Measurements from ENCODE around the gene DCLRE1B. TPM values are rescaled to one million over a fixed set of nuclear protein-coding genes. Genes with fewer than 3 reads are reported as not detected.

The DCLRE1B gene
- total RNA-seq, 1 experiment from 2014 or later: 9.4 TPM

GRCh38 chr1:113901191-113901590, 3.9 kb upstream of the DCLRE1B start:
- Mint-ChIP-seq H3K36me3 (peaks cover 25% of the 10 kb centered on the region), H3K27ac (no peak overlapping the region), H3K4me1 (peaks cover 7% of the 10 kb centered on the region), H3K9me3 (no peaks in the 10 kb centered on the region), H3K4me3 (no peak overlapping the region), H3K27me3 (ENCODE audit: low read depth) (no peaks in the 10 kb centered on the region)
- ChIA-PET CTCF (no interaction called here), POLR2A (no interaction called here)
- ATAC-seq: no peak
- DNase-seq (ENCODE audit: low spot score): no peak
- TF ChIP-seq ZNF263 (CRISPR knock-in tag; IDR thresholded peaks at IDR 0.05; ENCODE audit: low read depth) (no peak), JUN (CRISPR knock-in tag; IDR thresholded peaks at IDR 0.05) (no peak), TEAD1 (CRISPR knock-in tag; IDR thresholded peaks at IDR 0.05) (no peak), STAT6 (CRISPR knock-in tag; conservative IDR thresholded peaks at IDR 0.05; ENCODE audit: low read depth) (no peak), ZNF671 (CRISPR knock-in tag; IDR thresholded peaks at IDR 0.05) (no peak), HMGA2 (CRISPR knock-in tag; IDR thresholded peaks at IDR 0.05) (no peak), SMAD4 (CRISPR knock-in tag; IDR thresholded peaks at IDR 0.05) (no peak), MYBL2 (CRISPR knock-in tag; IDR thresholded peaks at IDR 0.05) (no peak), ZBTB21 (CRISPR knock-in tag; IDR thresholded peaks at IDR 0.05; ENCODE audit: borderline replicate concordance) (no peak)
- TF ChIP-seq, protein P1, sequence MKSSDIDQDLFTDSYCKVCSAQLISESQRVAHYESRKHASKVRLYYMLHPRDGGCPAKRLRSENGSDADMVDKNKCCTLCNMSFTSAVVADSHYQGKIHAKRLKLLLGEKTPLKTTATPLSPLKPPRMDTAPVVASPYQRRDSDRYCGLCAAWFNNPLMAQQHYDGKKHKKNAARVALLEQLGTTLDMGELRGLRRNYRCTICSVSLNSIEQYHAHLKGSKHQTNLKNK (CRISPR knock-in tag; IDR thresholded peaks at IDR 0.05): no peak
- TF ChIP-seq, protein P2, sequence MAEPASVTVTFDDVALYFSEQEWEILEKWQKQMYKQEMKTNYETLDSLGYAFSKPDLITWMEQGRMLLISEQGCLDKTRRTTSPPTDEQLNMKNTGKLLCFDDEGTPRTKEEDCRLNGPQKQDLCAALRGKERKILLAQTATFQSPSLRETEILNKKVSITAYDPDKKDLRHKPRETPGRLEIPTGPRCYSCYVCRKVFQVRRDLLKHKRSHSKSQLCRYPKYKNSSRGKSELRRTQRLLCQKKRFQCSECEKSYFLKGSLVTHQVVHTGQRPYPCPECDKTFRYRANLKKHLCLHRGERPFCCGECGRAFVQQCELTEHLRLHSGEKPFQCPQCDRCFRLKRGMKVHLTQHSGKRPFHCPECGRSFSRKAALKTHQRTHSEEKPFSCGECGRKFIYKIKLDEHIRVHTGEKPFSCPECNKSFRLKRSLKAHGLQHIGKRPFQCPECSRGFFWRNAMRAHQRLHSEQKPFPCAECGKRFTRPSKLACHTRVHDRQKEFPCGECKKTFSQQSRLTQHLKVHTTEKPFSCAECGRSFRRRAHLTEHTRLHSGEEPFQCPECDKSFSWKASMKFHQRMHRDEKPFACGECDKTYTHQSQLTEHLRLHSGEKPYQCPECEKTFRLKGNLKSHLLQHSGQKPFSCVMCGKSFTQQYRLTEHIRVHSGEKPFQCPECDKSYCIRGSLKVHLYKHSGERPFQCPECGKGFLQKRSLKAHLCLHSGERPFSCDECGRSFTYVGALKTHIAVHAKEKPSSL (CRISPR knock-in tag; conservative IDR thresholded peaks at IDR 0.05): no peak
- TF ChIP-seq, protein P3, sequence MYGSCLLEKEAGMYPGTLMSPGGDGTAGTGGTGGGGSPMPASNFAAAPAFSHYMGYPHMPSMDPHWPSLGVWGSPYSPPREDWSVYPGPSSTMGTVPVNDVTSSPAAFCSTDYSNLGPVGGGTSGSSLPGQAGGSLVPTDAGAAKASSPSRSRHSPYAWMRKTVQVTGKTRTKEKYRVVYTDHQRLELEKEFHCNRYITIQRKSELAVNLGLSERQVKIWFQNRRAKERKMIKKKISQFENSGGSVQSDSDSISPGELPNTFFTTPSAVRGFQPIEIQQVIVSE (CRISPR knock-in tag; IDR thresholded peaks at IDR 0.05; ENCODE audit: borderline replicate concordance): no peak

GRCh38 chr1:113903501-113904292, 1.4 kb upstream of the DCLRE1B start:
- Mint-ChIP-seq H3K36me3 (peaks cover 16% of the 10 kb centered on the region), H3K4me1 (peaks cover 7% of the 10 kb centered on the region), H3K4me3 (peak overlapping the region; percentile 95), H3K27ac (peak overlapping the region; percentile 94), H3K9me3 (no peaks in the 10 kb centered on the region), H3K27me3 (ENCODE audit: low read depth) (no peaks in the 10 kb centered on the region)
- no peak for DNase-seq (ENCODE audit: low spot score)
- CTCF ChIA-PET: interaction anchor here (0.9 to 2.5 kb wide), 8 partner anchors 27 to 146 kb away, joined by 3 to 19 read pairs (median 4); partner anchors contain the start of genes HIPK1 and RSBN1
- no peak for ATAC-seq
- POLR2A ChIA-PET: interaction anchor here (0.6 to 2.5 kb wide), 2 partner anchors 26 to 148 kb away, joined by 3 to 23 read pairs; partner anchors contain the start of gene HIPK1
- TF ChIP-seq MLX (CRISPR knock-in tag; IDR thresholded peaks at IDR 0.05) (no peak), NR2C2 (CRISPR knock-in tag; IDR thresholded peaks at IDR 0.05) (no peak), ZNF219 (CRISPR knock-in tag; IDR thresholded peaks at IDR 0.05; ENCODE audit: borderline replicate concordance) (no peak), E2F1 (CRISPR knock-in tag; IDR thresholded peaks at IDR 0.05) (no peak), ZNF416 (CRISPR knock-in tag; IDR thresholded peaks at IDR 0.05) (no peak)
- TF ChIP-seq, protein P4, sequence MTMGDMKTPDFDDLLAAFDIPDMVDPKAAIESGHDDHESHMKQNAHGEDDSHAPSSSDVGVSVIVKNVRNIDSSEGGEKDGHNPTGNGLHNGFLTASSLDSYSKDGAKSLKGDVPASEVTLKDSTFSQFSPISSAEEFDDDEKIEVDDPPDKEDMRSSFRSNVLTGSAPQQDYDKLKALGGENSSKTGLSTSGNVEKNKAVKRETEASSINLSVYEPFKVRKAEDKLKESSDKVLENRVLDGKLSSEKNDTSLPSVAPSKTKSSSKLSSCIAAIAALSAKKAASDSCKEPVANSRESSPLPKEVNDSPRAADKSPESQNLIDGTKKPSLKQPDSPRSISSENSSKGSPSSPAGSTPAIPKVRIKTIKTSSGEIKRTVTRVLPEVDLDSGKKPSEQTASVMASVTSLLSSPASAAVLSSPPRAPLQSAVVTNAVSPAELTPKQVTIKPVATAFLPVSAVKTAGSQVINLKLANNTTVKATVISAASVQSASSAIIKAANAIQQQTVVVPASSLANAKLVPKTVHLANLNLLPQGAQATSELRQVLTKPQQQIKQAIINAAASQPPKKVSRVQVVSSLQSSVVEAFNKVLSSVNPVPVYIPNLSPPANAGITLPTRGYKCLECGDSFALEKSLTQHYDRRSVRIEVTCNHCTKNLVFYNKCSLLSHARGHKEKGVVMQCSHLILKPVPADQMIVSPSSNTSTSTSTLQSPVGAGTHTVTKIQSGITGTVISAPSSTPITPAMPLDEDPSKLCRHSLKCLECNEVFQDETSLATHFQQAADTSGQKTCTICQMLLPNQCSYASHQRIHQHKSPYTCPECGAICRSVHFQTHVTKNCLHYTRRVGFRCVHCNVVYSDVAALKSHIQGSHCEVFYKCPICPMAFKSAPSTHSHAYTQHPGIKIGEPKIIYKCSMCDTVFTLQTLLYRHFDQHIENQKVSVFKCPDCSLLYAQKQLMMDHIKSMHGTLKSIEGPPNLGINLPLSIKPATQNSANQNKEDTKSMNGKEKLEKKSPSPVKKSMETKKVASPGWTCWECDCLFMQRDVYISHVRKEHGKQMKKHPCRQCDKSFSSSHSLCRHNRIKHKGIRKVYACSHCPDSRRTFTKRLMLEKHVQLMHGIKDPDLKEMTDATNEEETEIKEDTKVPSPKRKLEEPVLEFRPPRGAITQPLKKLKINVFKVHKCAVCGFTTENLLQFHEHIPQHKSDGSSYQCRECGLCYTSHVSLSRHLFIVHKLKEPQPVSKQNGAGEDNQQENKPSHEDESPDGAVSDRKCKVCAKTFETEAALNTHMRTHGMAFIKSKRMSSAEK (CRISPR knock-in tag; IDR thresholded peaks at IDR 0.05; ENCODE audit: borderline replicate concordance): no peak
- TF ChIP-seq, protein P5, sequence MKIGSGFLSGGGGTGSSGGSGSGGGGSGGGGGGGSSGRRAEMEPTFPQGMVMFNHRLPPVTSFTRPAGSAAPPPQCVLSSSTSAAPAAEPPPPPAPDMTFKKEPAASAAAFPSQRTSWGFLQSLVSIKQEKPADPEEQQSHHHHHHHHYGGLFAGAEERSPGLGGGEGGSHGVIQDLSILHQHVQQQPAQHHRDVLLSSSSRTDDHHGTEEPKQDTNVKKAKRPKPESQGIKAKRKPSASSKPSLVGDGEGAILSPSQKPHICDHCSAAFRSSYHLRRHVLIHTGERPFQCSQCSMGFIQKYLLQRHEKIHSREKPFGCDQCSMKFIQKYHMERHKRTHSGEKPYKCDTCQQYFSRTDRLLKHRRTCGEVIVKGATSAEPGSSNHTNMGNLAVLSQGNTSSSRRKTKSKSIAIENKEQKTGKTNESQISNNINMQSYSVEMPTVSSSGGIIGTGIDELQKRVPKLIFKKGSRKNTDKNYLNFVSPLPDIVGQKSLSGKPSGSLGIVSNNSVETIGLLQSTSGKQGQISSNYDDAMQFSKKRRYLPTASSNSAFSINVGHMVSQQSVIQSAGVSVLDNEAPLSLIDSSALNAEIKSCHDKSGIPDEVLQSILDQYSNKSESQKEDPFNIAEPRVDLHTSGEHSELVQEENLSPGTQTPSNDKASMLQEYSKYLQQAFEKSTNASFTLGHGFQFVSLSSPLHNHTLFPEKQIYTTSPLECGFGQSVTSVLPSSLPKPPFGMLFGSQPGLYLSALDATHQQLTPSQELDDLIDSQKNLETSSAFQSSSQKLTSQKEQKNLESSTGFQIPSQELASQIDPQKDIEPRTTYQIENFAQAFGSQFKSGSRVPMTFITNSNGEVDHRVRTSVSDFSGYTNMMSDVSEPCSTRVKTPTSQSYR (CRISPR knock-in tag; IDR thresholded peaks at IDR 0.05): no peak
